ENCODE measurements around the gene OTP.
"Not testable (repeated sequence)": the region's sequence is repeated elsewhere in the genome, so short reads cannot be mapped to it uniquely, and the experiment has no call there.

Gene OTP

DNA sequence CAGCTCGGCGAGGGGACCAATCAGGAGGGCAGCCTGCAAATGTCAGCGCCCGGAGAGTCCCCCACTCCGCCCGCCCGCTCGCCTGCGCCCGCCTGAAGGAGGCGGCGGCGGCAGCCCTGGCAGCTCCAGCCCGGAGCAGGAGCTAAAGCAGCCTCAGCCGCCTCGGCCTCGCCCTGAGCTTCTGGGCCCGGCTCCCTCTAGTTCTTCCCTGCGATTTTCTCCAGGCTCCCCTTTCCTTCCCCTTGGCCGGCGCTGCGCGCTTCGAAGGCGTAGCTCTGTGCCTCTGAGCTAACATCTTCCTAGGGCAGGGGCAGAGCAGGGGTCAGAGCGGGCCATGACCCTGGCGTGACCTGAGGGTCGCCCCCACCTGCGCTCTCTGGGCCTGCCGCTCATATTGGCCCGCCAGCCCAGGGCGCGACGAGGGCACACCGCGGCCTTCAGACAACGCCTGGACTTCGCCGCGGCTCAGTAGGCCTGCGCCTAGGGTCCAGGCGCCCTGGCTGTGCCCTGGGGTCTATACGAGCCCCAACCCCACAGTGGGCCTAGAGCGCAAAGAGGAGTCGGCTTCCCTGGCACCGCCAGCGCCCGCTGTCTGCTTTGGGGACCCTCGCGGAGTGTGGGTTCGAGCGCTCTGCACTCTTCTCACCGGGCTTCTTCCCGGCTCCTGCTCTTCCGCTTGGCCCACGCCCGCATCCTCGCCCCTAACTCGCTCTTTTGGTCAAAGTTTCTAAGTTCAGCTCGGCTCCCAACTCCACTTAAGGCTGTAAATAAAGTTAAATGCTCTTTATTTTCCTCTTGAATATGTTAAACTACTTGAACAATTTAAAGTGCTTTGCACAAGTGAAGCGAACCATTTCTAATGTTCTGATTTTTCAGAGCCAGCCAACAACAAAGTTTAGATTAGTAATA is 504 bp upstream of the OTP start:
- DNase-seq: no peak

DNA sequence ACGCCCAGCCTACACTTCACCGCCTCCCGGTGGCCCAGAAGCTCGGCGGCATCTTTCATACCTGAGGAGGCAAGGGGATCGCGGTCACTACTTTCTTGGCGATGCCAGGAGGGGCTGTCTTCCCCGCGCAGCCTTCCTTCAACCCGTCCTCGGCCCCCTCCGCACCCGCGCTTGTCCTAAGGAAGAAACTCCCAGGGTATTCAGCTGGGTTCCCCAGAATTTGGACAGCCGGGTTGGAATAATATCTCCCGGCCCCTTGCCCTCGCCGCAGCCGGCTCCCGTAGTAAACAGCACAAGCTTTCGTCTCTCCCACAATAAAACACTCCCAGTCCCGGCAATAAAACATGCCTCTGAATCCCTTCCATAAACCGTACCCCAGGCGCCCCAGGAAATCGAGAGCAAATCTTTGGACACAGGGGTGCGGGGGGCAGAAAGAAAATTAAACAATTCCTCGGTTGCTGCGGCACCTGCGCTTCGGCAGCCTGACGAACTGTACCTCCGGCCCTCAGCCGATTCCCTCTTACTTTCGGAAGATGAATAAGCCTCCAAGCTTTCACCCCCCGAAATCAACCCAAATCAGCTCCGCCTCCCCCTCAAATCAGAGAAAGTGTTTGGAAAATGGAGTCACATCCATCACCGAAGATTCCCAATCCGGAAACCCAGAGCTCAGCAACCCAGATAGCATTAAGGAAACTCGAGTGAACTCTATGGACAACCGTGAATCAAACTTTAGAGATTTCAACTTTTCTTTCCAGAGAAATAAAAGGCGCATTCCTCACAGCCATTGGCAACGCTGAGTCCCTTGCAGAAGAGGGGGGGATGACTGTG is 1.1 kb downstream of the OTP start:
- DNase-seq: no peak

DNA sequence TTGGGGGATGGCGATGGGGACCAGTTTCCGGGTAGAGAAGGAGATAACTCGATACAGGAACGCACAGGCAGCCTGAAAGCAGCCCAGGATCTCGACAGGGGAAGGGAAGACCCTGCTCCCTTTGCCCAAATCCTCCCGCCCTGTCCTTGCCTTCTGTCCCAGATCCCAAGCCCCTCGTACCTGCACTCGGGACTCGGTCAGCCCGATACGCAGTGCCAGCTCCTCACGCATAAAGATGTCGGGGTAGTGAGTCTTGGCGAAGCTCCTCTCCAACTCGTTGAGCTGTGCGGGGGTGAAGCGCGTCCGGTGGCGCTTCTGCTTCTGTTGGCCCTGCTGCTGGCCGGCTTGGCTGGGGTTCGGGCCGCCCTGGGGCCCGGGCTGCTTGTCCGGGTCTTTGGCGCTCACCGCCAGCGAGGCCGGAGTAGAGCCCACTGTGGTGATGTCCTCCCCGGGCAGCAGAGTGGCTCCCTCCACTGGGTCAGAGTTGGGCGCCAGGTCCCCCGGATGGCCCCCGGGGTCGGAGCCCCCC is 1.8 kb downstream of the OTP start:
- no peak for DNase-seq

DNA sequence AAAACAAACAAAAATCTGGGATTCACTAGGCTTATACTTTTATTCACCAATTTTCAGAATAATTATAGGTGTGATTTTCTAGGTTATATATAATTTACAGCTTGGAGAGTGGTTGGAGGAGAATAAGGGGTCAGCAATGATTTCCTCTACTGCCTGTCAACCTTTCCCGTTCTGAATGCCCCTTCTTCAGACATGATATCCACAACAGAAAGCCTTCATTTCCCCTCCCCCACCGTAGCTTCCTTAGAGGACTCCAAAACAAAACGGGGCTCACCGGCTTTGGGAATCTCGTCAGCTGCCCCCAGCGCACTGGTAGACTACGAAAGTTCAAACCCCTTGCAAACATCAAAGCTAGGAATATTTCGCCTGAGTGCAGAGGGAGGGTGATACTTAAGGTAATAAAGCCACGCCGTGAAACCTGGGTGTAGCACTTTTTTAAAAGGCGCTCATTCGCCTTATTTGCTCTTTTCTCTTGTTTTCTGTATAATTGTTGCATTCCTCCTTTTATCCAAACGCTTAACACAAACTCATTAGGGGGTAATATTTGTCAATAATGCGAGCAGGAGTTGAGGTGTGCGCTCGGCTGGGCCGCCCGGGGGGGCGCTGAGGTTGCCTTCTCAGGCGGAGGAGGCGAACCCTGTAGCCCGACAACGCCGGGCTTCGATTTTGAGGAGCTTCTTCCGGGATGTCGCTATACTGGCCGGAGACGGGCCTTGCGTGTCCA is 2.4 kb downstream of the OTP start:
- DNase-seq: no peak

DNA sequence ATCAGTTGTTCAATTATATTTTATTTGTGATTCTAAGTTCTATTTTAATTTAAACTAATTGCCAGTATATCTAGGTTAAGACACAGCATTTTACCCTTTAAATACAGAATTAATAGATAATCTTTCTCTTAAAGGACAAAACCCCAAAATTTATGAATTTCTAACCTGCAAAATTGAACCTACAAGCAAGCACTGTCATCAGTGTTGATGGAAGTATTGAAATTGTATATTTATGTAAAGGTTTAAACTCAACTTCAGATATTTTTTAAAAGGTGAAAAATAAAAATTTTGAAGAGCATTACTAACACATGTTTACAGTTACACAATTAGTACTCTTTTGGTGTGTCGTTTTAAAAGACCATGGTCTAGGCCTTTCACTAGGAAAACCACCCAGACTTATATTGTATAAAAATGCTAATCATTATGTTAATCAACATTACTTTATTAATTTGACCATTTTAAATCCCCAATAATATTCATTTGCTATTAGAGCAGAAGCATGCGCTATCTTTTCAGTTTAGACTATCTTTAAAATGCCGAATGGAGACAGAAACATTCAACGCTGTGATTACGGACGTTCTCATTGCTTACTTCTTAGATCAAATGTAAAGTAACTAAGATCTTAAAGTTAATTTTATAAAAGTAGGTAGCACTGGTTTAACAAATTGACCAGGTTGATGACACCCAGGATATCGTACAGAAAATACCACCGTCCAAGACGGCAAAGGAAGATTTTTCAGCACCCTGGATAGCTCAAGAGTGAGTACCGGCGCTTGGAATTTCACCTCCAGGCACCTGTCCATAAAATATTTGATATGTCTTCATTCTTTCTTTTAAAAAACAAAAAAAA is 3.2 kb downstream of the OTP start:
- DNase-seq: no peak

DNA sequence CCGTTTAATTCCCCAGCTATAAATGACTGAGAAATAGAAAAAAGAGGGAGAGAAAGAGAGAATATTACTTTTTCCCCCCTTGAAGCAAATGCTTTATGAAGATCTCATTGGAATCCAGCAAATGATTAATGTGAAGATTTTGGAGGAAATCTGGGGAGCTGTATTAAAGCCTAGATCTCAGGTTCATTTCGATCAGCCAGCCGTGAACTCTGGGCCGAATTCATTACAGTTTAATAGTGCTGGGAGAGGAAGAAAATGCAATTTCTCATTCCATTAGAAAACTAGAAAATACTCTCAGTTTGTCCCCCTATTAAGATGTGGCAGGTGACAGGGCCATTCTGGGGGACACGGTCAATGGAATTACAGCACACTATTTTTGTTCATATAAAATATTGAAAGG is 4.8 kb downstream of the OTP start:
- no peak for DNase-seq

DNA sequence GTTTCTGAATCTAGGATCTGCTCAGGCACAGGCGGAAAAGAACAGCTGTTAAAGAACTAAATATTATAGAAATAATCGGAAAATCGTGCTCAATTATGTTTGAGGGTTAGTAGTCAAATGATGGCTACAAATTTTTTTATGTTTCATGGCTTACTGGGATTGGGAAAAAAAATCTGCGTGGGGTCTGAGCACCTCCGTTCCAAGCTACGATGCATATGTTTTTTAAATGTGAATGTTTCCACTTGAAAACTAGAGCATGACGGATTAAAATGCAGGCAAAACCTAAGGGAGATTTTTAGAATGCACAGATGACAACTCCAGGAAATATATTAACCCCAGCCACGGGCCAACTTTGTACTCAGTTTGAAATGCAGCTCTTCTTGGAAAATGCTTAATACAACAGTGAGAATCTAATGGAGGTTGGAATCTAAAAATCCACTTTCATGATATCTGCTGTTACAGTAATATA is 5.3 kb downstream of the OTP start:
- no peak for DNase-seq

DNA sequence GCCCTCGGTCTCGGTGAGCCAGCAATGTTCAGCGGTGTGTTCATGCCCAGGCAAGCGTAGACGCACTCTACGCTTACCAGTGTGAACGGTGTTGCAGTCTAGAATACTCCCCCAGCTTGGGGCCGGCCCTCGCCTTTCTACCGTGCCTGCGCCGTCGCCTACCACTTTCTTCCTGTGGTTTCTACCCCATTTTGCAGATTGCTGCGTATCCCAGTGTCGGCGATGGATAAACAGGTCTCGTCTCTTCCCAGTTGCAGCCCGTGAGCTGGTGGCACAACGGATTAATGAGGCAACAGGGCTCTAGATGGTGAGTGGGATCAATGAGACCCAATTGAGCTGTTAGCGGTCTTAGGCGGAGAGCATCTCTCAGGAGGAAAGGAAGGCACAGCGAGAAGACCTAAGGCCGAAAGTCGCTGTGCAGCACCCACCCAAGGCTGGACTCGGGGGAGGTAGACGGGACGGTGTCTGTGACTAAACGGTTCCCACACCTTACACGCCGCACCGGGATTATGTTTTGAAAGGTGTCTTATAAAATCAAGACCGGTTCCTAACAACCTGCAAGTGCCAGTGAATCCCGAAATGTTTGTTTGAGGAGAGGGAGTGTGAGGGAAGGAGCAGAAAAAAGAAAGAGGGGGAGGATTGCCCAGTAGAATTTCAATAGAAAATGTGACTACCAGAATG is 5.8 kb downstream of the OTP start:
- no peak for DNase-seq

DNA sequence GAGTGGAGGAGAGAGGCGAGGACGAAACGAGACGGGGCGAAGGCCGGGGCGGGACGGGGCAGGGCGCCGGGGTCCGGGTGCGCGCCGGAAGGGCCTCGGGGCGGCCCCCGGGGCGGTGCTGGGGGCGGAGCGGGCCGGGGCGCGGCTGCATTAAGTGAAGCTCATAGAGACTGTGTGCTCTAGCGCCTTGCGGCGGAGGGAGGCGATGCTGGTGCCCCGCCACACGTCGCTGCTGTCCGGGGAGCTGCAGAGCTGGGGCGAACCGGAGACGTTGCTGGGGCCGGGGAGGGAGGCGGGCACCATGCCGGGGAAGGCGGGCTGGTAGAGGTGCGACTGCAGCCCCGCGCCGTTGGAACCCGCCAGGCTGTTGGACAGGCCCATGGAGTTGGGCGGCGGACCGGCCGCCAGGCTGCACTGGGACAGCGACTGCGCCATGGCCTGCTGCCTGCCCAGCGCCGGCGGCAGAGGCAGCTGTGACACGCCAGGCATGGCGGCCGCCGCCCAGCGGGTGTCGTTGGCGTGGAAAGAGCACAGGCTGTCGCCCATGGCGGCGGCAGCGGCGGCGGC is 8.3 kb downstream of the OTP start:
- DNase-seq: peak; percentile 13

DNA sequence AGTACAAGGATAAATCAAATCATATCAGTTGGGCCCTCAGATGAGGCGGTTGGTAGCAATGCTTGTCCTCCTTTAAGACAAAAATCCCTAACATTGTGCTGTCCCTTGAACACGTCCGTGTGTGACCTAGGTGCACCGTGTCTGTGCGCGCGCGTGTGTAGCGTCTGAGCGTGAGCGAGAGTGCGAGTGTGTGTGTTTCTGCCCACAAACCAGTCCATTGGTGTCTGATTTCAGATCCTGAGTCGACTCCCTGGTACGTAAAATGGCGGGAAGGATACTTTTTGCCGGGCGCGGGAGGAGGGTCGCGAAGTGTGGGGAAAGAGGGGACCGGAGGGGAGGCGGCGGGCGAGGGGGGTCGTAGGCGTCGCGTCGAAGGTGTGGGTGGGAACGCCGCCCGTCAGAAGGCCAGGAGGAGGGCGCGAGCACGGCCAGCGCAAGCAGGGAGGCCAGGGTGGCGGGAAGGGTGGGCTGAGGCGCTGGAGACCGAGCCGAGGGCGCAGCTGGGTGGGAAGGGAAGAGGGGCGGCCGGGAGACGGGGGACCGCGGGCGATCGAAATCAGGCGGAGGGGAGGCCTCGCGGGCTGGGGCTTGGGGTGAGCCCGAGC is 8.9 kb downstream of the OTP start:
- no peak for DNase-seq

DNA sequence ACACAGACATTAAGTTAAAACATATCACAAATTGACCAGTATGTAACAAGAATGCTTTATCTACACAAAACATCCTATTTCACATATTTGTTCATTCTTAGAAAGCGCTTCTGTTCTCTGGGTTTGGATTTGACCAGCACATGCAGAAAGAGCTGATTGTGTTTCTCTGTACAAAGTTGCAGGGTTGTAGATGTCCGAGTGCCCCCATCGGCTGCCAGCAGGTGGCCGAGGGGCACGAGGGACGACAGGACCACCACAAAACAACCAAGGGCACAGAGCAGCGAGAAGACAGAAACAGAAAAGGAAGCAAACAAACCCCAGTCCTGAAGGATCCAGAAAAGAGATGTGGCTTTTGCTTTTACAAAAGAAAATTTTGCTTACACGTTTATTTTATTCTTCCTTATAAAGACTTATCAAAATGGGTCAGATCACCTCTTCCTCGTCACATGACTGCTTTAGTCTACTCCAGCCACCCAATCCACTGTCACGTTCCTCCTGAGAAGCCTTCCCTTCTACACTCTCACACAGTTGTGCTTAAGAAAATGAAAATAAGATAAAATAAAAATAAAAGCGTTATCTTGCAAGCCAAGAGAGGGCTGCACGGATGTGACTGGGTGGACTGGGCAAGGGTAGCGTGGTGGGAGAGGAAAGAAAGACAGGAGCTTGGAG is 9.5 kb downstream of the OTP start:
- DNase-seq: no peak

DNA sequence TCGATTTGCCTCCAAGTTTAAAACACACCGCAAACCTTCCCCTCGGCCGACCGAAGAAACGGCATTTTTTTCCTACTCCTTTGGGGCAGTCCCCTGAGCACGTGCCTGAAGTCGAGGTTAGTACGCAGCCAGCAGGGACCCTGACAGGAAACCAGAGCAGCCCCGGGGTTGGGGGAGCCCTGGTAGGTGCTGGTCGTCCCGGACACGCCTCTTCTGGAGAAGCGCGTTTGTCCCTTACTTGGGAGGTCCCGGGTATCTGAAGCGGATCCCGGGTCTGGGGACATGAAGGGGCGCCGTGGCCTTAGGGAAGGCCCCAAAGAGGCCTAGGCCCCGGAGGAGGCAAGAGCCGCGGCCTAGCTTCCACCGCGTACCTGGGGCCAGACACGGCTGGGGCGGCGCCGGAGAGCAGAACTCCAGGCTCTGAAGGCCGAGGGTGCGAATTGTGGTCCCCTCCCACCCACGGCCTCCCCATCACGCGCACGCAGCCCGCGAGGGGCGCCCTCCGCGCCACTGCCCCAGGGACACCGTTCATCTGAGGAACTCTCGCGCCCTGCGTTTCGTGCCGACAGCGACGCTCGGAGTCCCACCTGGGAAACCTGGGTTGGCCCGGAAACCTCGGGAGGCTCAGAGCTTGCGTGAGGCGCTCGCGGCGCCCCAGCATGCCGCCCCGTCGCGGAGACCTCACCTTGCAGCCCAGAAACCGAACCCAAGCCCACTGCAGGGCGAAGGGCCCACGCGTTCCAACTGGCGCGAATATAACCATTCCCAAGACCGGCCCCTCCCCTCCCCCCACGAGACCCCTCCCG is 10.4 kb downstream of the OTP start:
- no peak for DNase-seq

DNA sequence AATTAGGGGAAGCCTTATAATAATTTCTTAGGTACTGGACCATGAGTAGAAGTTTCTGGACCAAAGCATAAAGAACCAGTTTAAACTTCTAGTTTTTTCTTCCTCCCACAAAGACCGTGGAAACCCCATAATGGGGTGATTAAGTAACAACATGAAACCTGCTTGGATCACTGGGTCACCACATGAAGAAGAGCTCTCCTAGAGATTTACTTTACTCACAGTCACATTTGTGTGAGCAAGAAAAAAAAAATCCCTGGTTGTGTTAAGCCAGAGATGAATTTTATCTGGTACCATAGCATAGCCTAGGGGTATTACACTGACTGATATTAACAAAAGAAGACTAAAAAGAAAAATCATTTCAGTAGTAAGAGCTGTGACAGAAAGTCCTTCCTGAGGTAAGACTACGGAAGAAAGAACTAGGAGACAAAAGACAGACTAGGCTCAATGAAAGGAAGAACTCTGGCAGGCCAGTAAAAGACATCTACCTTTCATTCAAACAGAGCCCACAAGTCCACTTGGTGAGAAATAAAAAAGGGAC is 15.2 kb downstream of the OTP start:
- no peak for DNase-seq

DNA sequence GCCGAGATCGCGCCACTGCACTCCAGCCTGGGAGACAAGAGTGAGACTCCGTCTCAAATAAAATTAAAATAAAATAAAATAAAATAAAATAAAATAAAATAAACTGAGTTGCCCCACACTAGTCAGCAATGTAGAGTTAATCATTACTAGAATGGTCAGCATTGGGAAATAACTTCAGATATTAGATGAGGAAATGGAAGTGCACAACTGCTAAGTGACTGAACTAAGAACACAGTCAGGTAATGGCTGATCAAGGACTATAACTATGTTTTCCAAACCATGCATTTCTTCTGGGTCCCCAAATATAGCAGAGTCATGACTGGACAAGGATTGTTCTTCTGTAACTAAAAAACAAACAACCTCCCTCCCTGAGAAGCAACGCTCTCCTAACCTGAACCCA is 17.1 kb downstream of the OTP start:
- no peak for DNase-seq

DNA sequence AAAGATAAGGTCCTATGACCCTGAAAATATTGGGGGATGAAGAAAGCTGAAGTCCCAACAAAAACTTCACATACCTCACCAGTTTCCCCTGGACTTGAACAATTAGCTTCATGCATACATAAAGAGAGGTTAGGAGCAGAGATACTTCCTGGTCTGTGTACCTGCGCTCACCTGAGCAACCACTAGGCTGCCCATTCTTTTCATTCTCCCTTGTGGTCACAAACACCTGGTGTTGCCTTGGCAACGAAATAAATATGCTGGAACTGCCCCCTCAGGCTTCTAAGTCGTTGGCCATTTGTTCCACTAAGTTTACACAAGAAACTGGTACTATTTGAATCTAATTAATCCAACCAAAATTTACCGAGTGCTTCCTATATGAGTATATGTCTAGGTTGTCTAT is 18.1 kb downstream of the OTP start:
- no peak for DNase-seq

DNA sequence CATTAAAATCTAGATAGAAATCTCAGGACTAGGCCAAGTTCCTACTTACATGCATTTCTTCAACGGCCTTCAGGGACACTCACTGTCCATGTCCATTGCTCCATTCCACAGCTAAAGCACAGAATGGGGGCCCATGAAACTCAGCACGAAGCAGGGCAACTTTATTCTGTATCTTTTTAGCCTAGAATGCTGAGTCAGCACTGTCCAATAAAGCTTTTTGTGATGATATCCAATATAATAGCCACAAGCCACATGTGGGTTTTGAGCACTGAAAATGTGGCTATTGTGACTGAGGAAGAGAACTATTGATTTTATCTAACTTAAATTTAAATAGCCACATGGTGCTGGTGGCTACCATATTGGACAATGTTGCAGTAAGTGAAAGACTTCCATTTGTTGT is 21.6 kb downstream of the OTP start:
- DNase-seq: no peak

DNA sequence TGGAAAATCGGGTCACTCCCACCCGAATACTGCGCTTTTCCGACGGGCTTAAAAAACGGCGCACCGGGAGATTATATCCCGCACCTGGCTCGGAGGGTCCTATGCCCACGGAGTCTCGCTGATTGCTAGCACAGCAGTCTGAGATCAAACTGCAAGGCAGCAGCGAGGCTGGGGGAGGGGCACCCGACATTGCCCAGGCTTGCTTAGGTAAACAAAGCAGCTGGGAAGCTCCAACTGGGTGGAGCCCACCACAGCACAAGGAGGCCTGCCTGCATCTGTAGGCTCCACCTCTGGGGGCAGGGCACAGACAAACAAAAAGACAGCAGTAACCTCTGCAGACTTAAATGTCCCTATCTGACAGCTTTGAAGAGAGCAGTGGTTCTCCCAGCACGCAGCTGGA is 29.6 kb downstream of the OTP start:
- DNase-seq: not testable (repeated sequence)

DNA sequence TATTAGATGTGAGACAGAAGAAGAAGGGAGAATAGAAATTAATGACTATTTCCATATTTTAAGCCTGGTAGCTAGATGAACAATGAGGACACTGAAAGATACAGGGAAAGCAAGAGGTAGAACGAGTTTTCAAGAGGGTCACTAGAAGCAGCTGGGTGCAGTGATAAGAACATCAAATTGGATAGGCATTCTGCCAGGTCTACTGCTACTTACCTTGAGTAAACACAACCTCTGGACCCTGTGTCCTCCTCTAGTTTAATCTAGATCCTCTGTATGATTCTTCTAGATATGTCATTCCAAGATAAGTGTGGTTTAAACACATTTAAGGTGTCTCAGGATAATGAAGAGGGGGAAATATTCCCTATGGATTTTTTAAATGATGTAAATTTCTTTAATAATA is 31.2 kb downstream of the OTP start:
- no peak for DNase-seq

DNA sequence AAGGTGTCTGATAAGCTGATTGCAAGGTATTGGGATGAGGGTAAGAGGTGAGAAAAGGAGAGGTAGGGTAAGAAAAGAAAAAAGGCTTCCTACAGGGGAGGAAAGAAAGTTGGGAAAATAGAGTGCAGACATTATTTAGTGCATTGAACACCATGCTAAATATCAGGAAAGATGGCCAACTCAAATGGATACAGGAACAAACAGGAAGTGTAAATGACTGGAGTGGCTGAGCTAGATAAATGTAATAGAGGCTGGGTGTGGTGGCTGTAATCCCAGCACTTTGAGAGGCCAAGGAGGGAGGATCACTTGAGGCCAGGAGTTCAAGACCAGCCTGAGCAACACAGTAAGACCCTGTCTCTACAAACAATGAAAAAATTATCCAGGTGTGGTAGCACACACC is 32.2 kb downstream of the OTP start:
- DNase-seq: no peak

Measured in fibroblast of upper back skin (primary cell).